Mammary epithelial cell (primary cell): ENCODE measurements around the gene MRPL10.

ENCODE experiments used
- CTCF ChIP-seq, 2 donors: IDR thresholded peaks in 1 of 2; conservative IDR thresholded peaks in 1 of 2; 2 replicates each; pipeline ENCODE4 v1.5.1; 2011 to 2012; ENCODE audit warnings: inconsistent platforms in 2 of 2, low read length in 2 of 2, mild to moderate bottlenecking in 2 of 2, control low read depth in 1 of 2, low read depth in 1 of 2; ENCODE audit not compliant: insufficient read depth in 1 of 2; ENCODE audit errors: extremely low read depth in 1 of 2
- EZH2 ChIP-seq: IDR thresholded peaks from 2 replicates; pipeline ENCODE4 v1.6.1; 2012; ENCODE audit warnings: low read length, inconsistent platforms, borderline replicate concordance

- no peak for TF ChIP-seq CTCF (conservative IDR thresholded peaks at IDR 0.05 in 1 of 2, IDR thresholded peaks at IDR 0.05 in 1 of 2; ENCODE audit: extremely low read depth in 1 of 2, insufficient read depth in 1 of 2, low read depth in 1 of 2, low read length in 2 of 2)
- TF ChIP-seq EZH2: no peak
Measured at GRCh38 chr17:47778184-47778635, 53.1 kb downstream of the MRPL10 start.
